ENCODE measurements around the gene GAGE10. TPM values are rescaled to one million over a fixed set of nuclear protein-coding genes. Genes with fewer than 3 reads are reported as not detected.

GAGE10 gene, protein sequence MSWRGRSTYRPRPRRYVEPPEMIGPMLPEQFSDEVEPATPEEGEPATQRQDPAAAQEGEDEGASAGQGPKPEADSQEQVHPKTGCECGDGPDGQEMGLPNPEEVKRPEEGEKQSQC
- total RNA-seq, result not detected in 2 replicates

GRCh38 chrX:49303346-49303745 lies at the start of gene GAGE10:
GAGE10 (plus strand) TSS chrX:49303646; CDS start chrX:49304860, 1,214 bp downstream.

DNA sequence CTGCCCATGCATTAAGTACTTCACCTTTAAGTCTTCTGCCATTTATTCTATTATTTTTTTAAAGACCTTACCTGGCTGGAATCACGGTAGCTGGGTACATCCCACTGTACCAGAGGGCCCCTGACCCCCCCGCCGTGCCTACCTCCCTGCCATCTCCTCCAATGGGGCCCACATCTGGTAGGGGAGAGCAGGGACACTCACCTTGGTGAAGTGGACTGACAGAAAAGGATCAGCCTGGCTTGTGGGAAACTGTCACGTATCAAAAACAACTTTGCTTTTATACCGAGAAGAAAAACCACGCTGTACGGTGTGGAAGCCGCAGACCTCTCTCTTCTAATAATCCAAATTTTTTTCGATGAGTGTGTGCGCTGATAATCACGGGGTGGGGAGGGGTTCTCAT lies 39.0 kb upstream of the GAGE10 start, which contains the start of gene FOXP3:
Gene FOXP3 (minus strand): TSS at position 251 of the 400 bp plus-strand sequence. CDS start 6,205 bp downstream, outside the sequence.

DNA sequence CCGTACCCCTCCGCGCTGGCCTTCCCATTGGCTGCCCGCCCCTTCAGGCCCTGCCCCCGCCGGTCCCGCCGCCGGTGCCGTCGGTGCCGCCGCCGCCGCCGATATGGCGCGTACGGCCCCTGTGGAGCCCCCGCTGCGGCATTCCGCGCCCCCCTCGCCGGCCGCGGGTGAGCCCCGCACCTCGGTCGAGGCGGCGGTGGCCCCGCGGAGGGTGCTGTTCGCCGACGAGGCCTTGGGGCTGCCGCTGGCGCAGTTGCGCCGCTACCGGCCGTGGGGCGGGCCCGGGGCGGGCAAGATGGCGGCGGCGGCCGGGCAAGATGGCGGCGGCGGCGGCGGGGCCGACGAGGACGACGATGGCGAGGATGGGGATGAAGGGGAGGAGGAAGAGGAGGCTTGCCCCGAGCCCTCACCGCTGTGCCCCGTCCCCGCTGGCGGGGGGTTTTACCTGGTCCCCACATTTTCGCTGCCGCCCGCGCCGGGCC lies 33.6 kb upstream of the GAGE10 start, which contains the start of gene PPP1R3F:
Gene PPP1R3F (plus strand): TSS at position 27 of the 482 bp plus-strand sequence. CDS start 77 bp downstream, at position 104.

GRCh38 chrX:49321737-49322136 lies 18.3 kb downstream of the GAGE10 start, which contains the start of gene GAGE12J:
GAGE12J (plus strand) TSS chrX:49322037; CDS start chrX:49323194, 1,157 bp downstream.

GRCh38 chrX:49331282-49331681 lies 27.8 kb downstream of the GAGE10 start, which contains the start of gene GAGE13:
GAGE13 (plus strand) TSS chrX:49331582; CDS start chrX:49332738, 1,156 bp downstream.

Other genes with a start within 250 kb of the GAGE10 start
- 0.19 and 0.28 TPM in 2 replicates for gene CCDC120, start 244.6 kb upstream of the GAGE10 start, total RNA-seq
- 5.8 and 7.0 TPM in 2 replicates for gene PRAF2, start 229.6 kb upstream of the GAGE10 start, total RNA-seq
- 29.3 and 31.2 TPM in 2 replicates for gene WDR45, start 223.8 kb upstream of the GAGE10 start, total RNA-seq
- 18.0 and 22.4 TPM in 2 replicates for gene GPKOW, start 179.9 kb upstream of the GAGE10 start, total RNA-seq
- 1.7 and 2.5 TPM in 2 replicates for gene MAGIX, start 140.9 kb upstream of the GAGE10 start, total RNA-seq
- 3.7 and 15.1 TPM in 2 replicates for gene PLP2, start 131.7 kb upstream of the GAGE10 start, total RNA-seq
- gene PRICKLE3, start 117.3 kb upstream of the GAGE10 start, total RNA-seq, result 5.0 and 6.2 TPM in 2 replicates
- gene SYP, start 103.5 kb upstream of the GAGE10 start, total RNA-seq, result 0.19 and 0.28 TPM in 2 replicates
- 0.19 TPM in 1 of 2 replicates, not detected in the other for gene CACNA1F, start 70.3 kb upstream of the GAGE10 start, total RNA-seq
- gene CCDC22, start 68.2 kb upstream of the GAGE10 start, total RNA-seq, result 5.9 and 18.4 TPM in 2 replicates
- under 0.01 TPM in 1 of 2 replicates, not detected in the other for gene FOXP3, start 38.9 kb upstream of the GAGE10 start, total RNA-seq
- gene PPP1R3F, start 33.9 kb upstream of the GAGE10 start, total RNA-seq, result 4.4 and 7.3 TPM in 2 replicates
- not detected in 2 replicates for gene GAGE12J, start 18.4 kb downstream of the GAGE10 start, total RNA-seq
- gene GAGE13, start 27.9 kb downstream of the GAGE10 start, total RNA-seq, result not detected in 2 replicates
- gene GAGE12C, start 228.5 kb downstream of the GAGE10 start, total RNA-seq, result not detected in 2 replicates
- gene GAGE12D, start 238.1 kb downstream of the GAGE10 start, total RNA-seq, result not detected in 2 replicates
- not detected in 2 replicates for gene GAGE12E, start 247.6 kb downstream of the GAGE10 start, total RNA-seq